ENCODE measurements around the gene DAB2IP.

The DAB2IP gene

DNA sequence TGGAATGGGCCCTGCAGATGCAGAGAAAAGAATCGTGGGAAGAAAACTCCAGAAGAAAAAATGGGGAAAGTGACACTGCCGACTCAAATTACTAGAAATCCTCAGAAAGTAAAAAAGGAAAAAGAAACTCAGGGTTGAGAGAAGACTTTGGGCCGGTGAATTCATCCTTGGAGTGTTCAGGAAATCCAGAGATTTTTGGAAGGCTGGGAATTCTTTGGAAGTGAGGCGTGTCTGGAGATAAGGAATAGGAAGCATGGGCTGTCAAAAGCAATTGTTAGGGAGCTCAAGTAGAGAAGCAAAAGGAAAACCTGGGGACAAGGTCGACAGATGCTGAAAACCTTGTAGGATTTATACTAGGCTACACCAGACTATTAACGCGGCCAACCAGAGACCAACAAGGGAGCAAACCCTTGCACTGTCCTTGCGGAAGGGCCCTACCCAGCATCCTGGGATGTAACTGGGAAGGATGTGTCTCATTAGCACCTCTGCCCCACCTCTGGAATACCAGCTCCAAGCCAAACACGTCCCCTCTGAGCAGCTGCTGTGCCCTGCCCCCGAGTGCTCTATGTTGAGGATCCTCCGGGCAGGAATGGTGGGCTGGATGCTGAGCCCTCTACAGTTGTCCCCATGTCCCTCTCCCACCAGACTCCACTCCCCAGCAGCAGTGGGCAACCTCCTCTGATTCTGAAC is 11.6 kb downstream of the DAB2IP start:
- no peak for DNase-seq (ENCODE audit: low read depth)
- no peak overlapping the region for H3K4me3 ChIP-seq (ENCODE audit: low read length)
- TF ChIP-seq, protein P1, sequence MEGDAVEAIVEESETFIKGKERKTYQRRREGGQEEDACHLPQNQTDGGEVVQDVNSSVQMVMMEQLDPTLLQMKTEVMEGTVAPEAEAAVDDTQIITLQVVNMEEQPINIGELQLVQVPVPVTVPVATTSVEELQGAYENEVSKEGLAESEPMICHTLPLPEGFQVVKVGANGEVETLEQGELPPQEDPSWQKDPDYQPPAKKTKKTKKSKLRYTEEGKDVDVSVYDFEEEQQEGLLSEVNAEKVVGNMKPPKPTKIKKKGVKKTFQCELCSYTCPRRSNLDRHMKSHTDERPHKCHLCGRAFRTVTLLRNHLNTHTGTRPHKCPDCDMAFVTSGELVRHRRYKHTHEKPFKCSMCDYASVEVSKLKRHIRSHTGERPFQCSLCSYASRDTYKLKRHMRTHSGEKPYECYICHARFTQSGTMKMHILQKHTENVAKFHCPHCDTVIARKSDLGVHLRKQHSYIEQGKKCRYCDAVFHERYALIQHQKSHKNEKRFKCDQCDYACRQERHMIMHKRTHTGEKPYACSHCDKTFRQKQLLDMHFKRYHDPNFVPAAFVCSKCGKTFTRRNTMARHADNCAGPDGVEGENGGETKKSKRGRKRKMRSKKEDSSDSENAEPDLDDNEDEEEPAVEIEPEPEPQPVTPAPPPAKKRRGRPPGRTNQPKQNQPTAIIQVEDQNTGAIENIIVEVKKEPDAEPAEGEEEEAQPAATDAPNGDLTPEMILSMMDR (conservative IDR thresholded peaks at IDR 0.05; ENCODE audit: low read length): no peak

DNA sequence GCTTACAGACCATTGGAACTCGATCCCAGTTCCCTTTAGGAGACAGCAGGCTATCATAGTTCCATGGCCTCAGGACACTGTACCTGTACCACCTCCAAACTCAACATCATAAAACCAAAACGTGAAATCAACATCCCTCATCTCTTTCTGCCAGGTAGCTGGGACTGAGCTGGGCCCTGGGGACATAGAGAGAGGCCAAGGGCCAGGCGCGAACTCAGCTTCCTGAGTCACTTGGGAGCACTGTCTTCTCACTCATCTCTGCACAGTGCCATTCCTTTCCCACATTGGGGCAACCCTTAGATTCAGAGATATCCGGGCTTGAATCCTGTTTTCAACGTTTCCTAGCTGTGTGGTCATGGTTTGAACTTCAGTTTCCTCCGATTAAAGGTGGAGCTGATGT is 12.2 kb downstream of the DAB2IP start:
- no peak for DNase-seq (ENCODE audit: low read depth)
- H3K4me3 ChIP-seq (ENCODE audit: low read length): no peak overlapping the region
- TF ChIP-seq, protein P1 (conservative IDR thresholded peaks at IDR 0.05; ENCODE audit: low read length): no peak

DNA sequence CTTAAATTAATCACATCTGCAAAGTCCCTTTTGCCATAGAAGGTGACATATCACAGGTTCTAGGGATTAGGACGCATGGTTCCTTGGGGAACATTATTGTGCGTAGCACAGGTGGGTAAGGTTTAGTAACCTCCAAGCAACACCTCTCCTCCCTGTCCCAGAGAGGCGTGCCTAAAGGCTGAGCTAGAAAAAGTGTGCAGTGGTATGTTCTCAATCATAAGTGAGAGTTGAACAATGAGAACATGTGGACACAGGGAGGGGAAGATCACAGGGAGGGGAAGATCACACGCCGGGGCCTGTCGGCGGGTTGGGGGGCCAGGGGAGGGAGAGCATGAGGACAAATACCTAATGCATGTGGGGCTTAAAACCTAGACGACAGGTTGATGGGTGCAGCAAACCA is 14.9 kb downstream of the DAB2IP start:
- TF ChIP-seq, protein P1 (conservative IDR thresholded peaks at IDR 0.05; ENCODE audit: low read length): no peak
- no peak for DNase-seq (ENCODE audit: low read depth)

DNA sequence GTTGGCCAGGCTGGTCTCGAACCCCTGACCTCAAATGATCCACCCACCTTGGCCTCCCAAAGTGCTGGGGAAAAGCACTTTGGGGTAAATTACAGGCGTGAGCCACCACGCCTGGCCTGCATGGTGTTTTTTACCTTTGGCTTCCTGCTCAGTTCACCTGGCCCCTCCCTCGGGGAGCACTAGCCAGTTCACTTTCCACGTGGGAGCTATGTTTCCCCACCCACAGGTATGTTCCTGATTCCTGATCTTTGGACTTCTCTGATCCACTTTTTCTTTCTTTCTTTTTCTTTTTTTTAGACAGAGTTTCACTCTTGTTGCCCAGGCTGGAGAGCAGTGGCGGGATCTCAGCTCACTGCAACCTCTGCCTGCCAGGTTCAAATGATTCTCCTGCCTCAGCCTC is 15.8 kb downstream of the DAB2IP start:
- TF ChIP-seq, protein P1 (conservative IDR thresholded peaks at IDR 0.05; ENCODE audit: low read length): no peak
- no peak overlapping the region for H3K4me3 ChIP-seq (ENCODE audit: low read length)
- no peak for DNase-seq (ENCODE audit: low read depth)

More for the DNA sequence above, 14.9 kb downstream of the DAB2IP start:
- no peak overlapping the region for H3K4me3 ChIP-seq (ENCODE audit: low read length)

DNA sequence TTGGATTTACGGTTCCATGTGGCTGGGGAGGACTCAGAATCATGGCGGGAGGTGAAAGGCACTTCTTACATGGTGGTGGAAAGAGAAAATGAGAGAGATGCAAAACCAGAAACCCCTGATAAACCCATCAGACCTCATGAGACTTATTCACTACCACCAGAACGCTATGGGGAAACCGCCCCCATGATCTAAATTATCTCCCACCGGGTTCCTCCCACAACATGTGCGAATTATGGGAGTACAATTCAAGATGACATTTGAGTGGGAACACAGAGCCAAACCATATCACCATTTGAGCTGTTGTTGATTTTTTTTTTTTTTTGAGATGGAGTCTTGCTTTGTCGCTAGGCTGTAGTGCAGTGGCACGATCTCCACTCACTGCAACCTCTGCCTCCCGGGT is 16.5 kb downstream of the DAB2IP start:
- TF ChIP-seq, protein P1 (conservative IDR thresholded peaks at IDR 0.05; ENCODE audit: low read length): no peak
- DNase-seq (ENCODE audit: low read depth): no peak
- no peak overlapping the region for H3K4me3 ChIP-seq (ENCODE audit: low read length)

DNA sequence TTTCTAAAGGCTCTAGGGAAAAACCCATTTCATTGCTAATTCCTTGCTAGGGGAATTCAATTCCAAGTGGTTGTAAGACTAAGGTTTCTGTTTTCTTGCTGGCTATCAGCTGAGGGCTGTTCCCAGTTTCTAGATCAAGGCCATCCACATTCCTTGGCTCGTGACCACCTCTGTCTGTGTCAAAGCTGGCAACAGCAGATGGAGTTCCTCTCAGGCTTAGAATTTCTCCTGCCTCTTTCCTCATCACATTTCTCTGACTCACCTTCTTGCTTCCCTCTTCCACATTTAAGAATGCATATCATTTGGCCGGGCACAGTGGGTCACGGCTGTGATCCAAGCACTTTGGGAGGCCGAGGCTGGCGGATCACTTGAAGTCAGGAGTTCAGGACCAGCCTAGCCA is 19.0 kb downstream of the DAB2IP start:
- no peak overlapping the region for H3K4me3 ChIP-seq (ENCODE audit: low read length)
- TF ChIP-seq, protein P1 (conservative IDR thresholded peaks at IDR 0.05; ENCODE audit: low read length): no peak
- peak; percentile 71 for DNase-seq (ENCODE audit: low read depth)

DNA sequence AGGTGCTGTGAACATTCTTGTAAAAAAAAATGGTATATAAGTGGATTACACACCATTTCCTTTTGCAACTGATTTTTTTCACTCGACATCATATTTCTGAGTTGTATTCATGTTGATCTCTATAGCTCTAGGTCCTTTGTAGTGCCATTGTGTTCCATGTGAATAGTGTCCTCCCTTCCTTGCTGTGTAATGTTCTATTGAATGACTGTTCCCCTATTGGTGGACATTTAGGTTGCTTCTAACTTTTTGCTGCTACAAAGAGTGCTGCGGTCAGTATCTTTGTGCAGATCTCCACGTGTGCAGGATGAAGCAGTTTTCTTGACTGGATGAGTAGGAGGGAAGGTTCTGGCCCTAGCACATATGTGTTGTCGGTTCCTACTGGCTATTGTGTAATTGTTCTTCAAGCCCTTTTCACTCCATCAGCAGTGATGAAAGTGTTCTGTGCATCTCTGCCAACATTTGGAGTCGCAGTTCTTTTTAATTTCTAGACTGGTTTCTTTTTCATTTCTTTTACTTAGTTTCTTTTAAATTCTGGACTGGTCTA is 20.2 kb downstream of the DAB2IP start:
- no peak overlapping the region for H3K4me3 ChIP-seq (ENCODE audit: low read length)
- DNase-seq (ENCODE audit: low read depth): peak; percentile 73

More for the DNA sequence above, 20.2 kb downstream of the DAB2IP start:
- TF ChIP-seq, protein P1 (conservative IDR thresholded peaks at IDR 0.05; ENCODE audit: low read length): no peak
